Mammary epithelial cell (primary cell): Measurements from ENCODE around the gene RIN1.
"Not testable (repeated sequence)": the region's sequence is repeated elsewhere in the genome, so short reads cannot be mapped to it uniquely, and the experiment has no call there.

Experiments
- EZH2 ChIP-seq: IDR thresholded peaks from 2 replicates; pipeline ENCODE4 v1.6.1; 2012; ENCODE audit warnings: low read length, inconsistent platforms, borderline replicate concordance
- TF ChIP-seq, protein P1 (sequence below), 2 donors: IDR thresholded peaks in 1 of 2; conservative IDR thresholded peaks in 1 of 2; 2 replicates each; pipeline ENCODE4 v1.5.1; 2011 to 2012; ENCODE audit warnings: inconsistent platforms in 2 of 2, low read length in 2 of 2, mild to moderate bottlenecking in 2 of 2, control low read depth in 1 of 2, low read depth in 1 of 2; ENCODE audit not compliant: insufficient read depth in 1 of 2; ENCODE audit errors: extremely low read depth in 1 of 2

DNA sequence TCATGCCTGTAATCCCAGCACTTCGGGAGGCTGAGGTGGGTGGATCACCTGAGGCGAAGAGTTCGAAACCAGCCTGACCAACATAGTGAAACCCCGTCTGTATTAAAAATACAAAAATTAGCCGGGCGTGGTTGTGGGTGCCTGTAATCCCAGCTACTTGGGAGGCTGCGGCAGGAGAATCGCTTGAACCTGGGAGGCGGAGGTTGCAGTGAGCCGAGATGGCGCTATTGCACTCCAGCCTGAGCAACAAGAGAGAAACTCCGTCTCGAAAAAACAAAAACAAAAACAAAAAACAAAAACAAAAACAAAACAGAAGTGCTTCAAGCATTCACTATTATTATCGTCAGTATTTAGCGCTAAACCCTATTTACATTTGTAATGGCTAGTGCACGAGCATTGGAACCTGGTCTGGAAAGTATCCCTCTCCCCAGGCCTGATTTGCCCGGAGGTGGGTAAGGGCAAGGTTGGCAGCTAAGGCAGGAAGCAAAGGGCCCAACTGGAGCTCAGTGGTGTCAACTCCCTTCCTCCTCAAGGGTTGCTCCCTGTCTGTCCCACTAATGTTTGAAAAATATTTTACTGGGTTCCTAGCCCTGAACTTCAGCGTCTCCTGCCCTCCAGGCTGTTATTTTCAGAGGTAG lies 25.3 kb downstream of the RIN1 start:
- TF ChIP-seq, protein P1, sequence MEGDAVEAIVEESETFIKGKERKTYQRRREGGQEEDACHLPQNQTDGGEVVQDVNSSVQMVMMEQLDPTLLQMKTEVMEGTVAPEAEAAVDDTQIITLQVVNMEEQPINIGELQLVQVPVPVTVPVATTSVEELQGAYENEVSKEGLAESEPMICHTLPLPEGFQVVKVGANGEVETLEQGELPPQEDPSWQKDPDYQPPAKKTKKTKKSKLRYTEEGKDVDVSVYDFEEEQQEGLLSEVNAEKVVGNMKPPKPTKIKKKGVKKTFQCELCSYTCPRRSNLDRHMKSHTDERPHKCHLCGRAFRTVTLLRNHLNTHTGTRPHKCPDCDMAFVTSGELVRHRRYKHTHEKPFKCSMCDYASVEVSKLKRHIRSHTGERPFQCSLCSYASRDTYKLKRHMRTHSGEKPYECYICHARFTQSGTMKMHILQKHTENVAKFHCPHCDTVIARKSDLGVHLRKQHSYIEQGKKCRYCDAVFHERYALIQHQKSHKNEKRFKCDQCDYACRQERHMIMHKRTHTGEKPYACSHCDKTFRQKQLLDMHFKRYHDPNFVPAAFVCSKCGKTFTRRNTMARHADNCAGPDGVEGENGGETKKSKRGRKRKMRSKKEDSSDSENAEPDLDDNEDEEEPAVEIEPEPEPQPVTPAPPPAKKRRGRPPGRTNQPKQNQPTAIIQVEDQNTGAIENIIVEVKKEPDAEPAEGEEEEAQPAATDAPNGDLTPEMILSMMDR (conservative IDR thresholded peaks at IDR 0.05 in 1 of 2, IDR thresholded peaks at IDR 0.05 in 1 of 2; ENCODE audit: extremely low read depth in 1 of 2, insufficient read depth in 1 of 2, low read depth in 1 of 2, low read length in 2 of 2): not testable (repeated sequence)
- not testable (repeated sequence) for TF ChIP-seq EZH2
